Psoas muscle (tissue), 8 donors: ENCODE data around the gene ETV6. TPM values are rescaled to one million over a fixed set of nuclear protein-coding genes. Genes with fewer than 3 reads are reported as not detected.

Experiments
- ATAC-seq, 4 donors: fragments of 200-7000 bp; cut with Tn5 transposase; one replicate each; pipeline ENCODE4 v1.9.1; 2020; ENCODE audit warnings: moderate library complexity in 3 of 4, mild to moderate bottlenecking in 2 of 4
- DNase-seq, 2 donors: peaks; one replicate each; pipeline ENCODE4 v3.0.0-alpha.2; 2020
- H3K27ac ChIP-seq: fragments of 200-600 bp; one replicate; pipeline ENCODE4 v1.8.0; 2022
- H3K27me3 ChIP-seq, 3 donors: fragments of 200-600 bp in 1 of 3; one replicate each; pipeline versions ENCODE4 v1.6.1 to v1.8.0; 2013 to 2022; ENCODE audit warnings: low read length in 2 of 3, mild to moderate bottlenecking in 2 of 3, moderate library complexity in 1 of 3; ENCODE audit not compliant: insufficient read depth in 3 of 3
- H3K36me3 ChIP-seq, 2 donors: fragments of 200-600 bp in 1 of 2; one replicate each; pipeline versions ENCODE4 v1.6.1 to v1.8.0; 2013 to 2022; ENCODE audit warnings: low read depth in 1 of 2, mild to moderate bottlenecking in 1 of 2, moderate library complexity in 1 of 2; ENCODE audit not compliant: insufficient read depth in 1 of 2
- H3K4me1 ChIP-seq: fragments of 200-600 bp; one replicate; pipeline ENCODE4 v1.8.0; 2022
- H3K4me3 ChIP-seq: fragments of 200-600 bp; one replicate; pipeline ENCODE4 v1.8.0; 2022; ENCODE audit warnings: mild to moderate bottlenecking
- H3K9me3 ChIP-seq: fragments of 200-600 bp; one replicate; pipeline ENCODE4 v1.8.0; 2022
- WGBS, 3 donors: extraction: QIAGEN DNeasy Blood & Tissue Kit; methylation state at CpG; one replicate each; pipeline versions ENCODE4 v1.1.6 to v1.1.7; 2013; 5-methylcytosine and 5-hydroxymethylcytosine counted together
- intact Hi-C, 2 donors: fragments of 100-400 bp; cut with DNase I; formaldehyde crosslinking; loops; one replicate each; pipeline versions ENCODE4 v1.11.0 to v1.14.2; 2022
- polyA plus RNA-seq, 3 donors: library from polyadenylated mRNA; stranded (reverse); fragments of 200-250 nt; gene quantifications; one replicate each; pipeline ENCODE4 v1.2.3, GENCODE V29; 2013
- total RNA-seq, 4 donors: library from RNA; stranded (reverse); fragmentation: NEBNext Ultra II Directional in 2 of 4; extraction: Animal tissue kit (Norgen Biotek cat#: 25700) in 2 of 4; gene quantifications; one replicate each; pipeline versions ENCODE4 v1.2.1 to v1.2.4, GENCODE V29; 2021 to 2023
- TF ChIP-seq, protein P1 (sequence below): fragments of 200-600 bp; IDR thresholded peaks from one replicate; pipeline ENCODE4 v1.8.0; 2022; ENCODE audit warnings: antibody characterized with exemption
- donor health status: healthy with polysubstance abuse.
- donor health status: DM: no; HTN: no; CAD: no; lungs with moderate emphysema.
- donor health status: Bipolar disorder and iron deficiency.
- donor health status: healthy.
- donor health status: DM: yes; HTN: yes; CAD: no.
- donor health status: DM: no; HTN: no; CAD: no.
- donor health status: DM: no; HTN: no; CAD: no.
- donor health status: DM: yes; HTN: yes; CAD: no.

Gene ETV6
- total and polyA plus RNA-seq, 7 donors: 2.8 to 22.9 (median 4.9) TPM

DNA sequence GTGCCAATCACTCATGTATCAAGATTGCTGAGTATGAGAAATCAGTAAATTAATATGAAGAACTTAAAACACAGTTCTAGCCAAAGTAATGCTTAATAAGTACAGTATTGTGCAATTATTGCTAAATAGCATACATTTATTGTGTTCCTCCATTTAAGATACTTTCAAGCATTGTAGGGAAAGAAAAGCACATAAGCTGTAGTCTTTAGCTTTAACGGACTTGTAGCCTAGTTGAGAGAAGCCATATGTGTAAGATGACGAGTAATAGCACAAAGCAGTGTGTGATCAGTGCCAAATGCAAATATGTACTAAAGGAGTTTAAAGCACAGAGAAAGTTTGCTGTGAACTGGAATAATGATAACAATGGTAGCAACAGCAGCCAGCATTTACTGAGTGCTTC lies 38.1 kb downstream of the ETV6 start:
- intact Hi-C loops: no loop called here
- Histone ChIP-seq H3K27me3 (no peaks in the 10 kb centered on the region), H3K9me3 (no peaks in the 10 kb centered on the region), H3K36me3 (no peaks in the 10 kb centered on the region), H3K4me3 (no peak overlapping the region), H3K4me1 (peaks cover 13% of the 10 kb centered on the region), H3K27ac (no peak overlapping the region)
- no peak for DNase-seq
- TF ChIP-seq, protein P1, sequence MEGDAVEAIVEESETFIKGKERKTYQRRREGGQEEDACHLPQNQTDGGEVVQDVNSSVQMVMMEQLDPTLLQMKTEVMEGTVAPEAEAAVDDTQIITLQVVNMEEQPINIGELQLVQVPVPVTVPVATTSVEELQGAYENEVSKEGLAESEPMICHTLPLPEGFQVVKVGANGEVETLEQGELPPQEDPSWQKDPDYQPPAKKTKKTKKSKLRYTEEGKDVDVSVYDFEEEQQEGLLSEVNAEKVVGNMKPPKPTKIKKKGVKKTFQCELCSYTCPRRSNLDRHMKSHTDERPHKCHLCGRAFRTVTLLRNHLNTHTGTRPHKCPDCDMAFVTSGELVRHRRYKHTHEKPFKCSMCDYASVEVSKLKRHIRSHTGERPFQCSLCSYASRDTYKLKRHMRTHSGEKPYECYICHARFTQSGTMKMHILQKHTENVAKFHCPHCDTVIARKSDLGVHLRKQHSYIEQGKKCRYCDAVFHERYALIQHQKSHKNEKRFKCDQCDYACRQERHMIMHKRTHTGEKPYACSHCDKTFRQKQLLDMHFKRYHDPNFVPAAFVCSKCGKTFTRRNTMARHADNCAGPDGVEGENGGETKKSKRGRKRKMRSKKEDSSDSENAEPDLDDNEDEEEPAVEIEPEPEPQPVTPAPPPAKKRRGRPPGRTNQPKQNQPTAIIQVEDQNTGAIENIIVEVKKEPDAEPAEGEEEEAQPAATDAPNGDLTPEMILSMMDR: no peak
- WGBS, 3 donors: 92 to 96% (median 96%) methylated on average over 2 of the region's 2 CpGs
- ATAC-seq: no peak

DNA sequence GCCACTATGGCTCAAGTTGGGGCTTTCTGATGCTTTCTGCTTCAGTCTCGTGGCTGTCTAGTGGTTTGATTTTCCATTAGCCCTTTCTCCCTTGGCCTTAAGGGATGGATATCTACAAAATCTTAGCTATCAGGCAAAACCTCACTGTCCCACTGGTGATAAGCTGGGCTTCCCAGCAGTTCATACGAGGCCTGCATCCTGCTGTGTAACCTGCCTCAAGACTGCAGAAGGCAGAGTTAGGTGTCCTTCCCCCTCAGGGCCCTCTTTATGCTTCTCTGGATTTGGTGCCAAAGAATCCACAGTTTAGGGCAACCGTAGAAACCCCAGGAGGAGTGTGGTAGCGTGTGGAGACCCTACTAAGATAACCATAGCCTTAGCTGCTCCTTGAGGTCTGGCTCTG lies 38.9 kb downstream of the ETV6 start:
- Histone ChIP-seq H3K27me3 (no peaks in the 10 kb centered on the region), H3K36me3 (no peaks in the 10 kb centered on the region), H3K9me3 (no peaks in the 10 kb centered on the region), H3K4me1 (peaks cover 13% of the 10 kb centered on the region), H3K4me3 (no peak overlapping the region), H3K27ac (no peak overlapping the region)
- DNase-seq (no peak), ATAC-seq (no peak)
- 88 to 95% (median 92%) methylated on average over 4 of the region's 4 CpGs for WGBS, 3 donors
- intact Hi-C loops: no loop called here
- TF ChIP-seq, protein P1: no peak

DNA sequence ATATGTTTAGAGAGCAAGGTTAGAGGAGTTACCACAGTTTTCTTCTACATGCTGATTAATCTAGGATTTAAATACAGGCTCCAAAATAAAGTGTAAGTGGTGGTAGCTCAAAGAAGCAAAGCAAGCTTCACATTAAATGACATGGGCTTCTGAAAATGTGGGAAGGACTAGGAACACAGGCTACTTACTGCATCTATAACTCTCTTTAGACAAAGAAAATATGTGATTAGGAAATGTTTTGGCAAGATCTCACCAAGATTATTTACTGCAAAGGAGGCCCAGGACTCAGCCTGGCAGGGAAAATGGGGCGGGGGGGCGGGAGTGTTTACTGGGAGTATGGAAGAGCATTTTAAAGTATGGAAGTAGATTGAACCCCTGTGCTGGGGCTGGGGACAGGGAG lies 39.4 kb downstream of the ETV6 start:
- TF ChIP-seq, protein P1: no peak
- ATAC-seq (no peak), DNase-seq (no peak)
- intact Hi-C loops: no loop called here
- H3K27ac ChIP-seq: no peak overlapping the region
- WGBS, 3 donors: 90 to 96% (median 95%) methylated on average over 2 of the region's 2 CpGs
- H3K36me3 ChIP-seq: no peaks in the 10 kb centered on the region
- H3K4me3 ChIP-seq: no peak overlapping the region
- peaks cover 17% of the 10 kb centered on the region for H3K4me1 ChIP-seq
- no peaks in the 10 kb centered on the region for H3K9me3 ChIP-seq
- no peaks in the 10 kb centered on the region for H3K27me3 ChIP-seq

DNA sequence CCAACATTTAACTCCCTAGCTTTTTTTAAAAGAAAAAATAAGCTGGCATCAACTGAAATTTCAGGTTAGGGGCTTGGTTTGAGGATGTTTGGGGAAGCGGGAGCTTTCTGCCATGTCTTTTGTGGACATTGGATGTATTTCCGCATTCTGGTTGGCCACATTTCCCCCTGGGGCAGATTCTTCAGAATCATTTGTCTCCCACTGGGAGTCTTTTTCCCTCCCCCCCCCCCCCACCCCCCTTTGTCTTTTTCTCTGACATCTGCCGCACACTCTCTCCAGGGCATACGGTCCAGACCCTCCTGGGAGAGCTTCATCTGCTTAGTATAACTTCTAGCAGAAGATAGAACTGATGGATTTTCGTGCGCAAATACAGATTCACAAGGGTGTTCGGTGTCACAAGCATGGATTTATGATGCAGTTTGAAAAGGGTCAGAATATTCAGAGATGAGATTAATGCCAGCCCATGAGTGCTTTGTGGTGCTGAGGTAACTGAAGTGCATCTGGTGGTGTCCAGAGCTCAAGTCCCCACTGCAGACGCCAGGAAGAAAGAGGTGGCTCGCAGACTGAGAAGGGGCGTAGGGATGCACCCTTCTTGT lies 40.2 kb downstream of the ETV6 start:
- H3K27me3 ChIP-seq: no peaks in the 10 kb centered on the region
- H3K4me3 ChIP-seq: no peak overlapping the region
- no peak for DNase-seq
- H3K4me1 ChIP-seq: peaks cover 20% of the 10 kb centered on the region
- TF ChIP-seq, protein P1: no peak
- no peaks in the 10 kb centered on the region for H3K9me3 ChIP-seq
- H3K27ac ChIP-seq: no peak overlapping the region
- no peaks in the 10 kb centered on the region for H3K36me3 ChIP-seq
- intact Hi-C loops: no loop called here
- WGBS, 3 donors: 87 to 94% (median 87%) methylated on average over 10 of the region's 10 CpGs
- ATAC-seq: no peak

DNA sequence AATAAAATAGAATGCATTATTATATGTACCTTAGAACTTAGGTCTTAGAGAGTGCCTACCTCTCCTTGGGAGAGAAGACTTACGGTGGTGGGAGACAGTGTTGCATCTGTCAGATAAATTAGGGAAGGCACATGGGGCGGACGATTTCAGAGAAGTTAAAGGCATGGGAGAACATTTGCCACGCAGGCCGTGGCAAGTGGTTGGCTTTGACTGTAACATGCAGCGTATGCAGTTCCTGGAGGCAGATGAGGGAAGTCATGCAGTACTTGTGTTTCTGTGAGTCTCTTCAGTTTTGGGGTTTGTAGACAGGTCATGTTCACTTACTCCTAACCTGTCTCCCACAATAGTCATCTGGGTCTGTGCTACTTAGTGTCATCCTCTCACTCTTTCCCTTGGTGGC lies 43.6 kb downstream of the ETV6 start:
- no peaks in the 10 kb centered on the region for H3K27me3 ChIP-seq
- DNase-seq (no peak), ATAC-seq (no peak)
- H3K36me3 ChIP-seq: no peaks in the 10 kb centered on the region
- TF ChIP-seq, protein P1: no peak
- H3K4me1 ChIP-seq: peaks cover 43% of the 10 kb centered on the region
- no peak overlapping the region for H3K27ac ChIP-seq
- no peaks in the 10 kb centered on the region for H3K9me3 ChIP-seq
- WGBS, 3 donors: 92 to 97% (median 95%) methylated on average over 6 of the region's 6 CpGs
- no peak overlapping the region for H3K4me3 ChIP-seq
- intact Hi-C loops: no loop called here
